GM23248 (cell line): Measurements from ENCODE around the gene ZGPAT.

ENCODE experiments used
- EZH2 ChIP-seq: fragments of 200-600 bp; sonication (generic); IDR thresholded peaks from 2 replicates; pipeline ENCODE4 v1.6.1; 2018; ENCODE audit warnings: antibody characterized with exemption, mild to moderate bottlenecking; ENCODE audit not compliant: insufficient read depth, poor library complexity, severe bottlenecking
- EZH2phosphoT487 ChIP-seq: fragments of 200-600 bp; sonication (generic); IDR thresholded peaks from 2 replicates; pipeline ENCODE4 v1.6.1; 2018; ENCODE audit warnings: antibody characterized with exemption, moderate library complexity, mild to moderate bottlenecking, low read depth; ENCODE audit not compliant: insufficient read depth

GRCh38 chr20:63777614-63778013 lies 69.8 kb downstream of the ZGPAT start:
- no peak for TF ChIP-seq EZH2
- no peak for TF ChIP-seq EZH2phosphoT487
